Heart left ventricle (tissue), 13 donors: ENCODE measurements around the gene MEGF10.

ENCODE experiments used
- POLR2A ChIP-seq, 2 donors: fragments of 450-650 bp; IDR thresholded peaks; one replicate each; pipeline ENCODE4 v1.6.1; 2017; ENCODE audit warnings: antibody characterized with exemption in 2 of 2, mild to moderate bottlenecking in 2 of 2, moderate library complexity in 2 of 2
- TF ChIP-seq, protein P1 (sequence below), 12 donors: fragments of 200-600 bp; sonication (generic) in 4 of 12; IDR thresholded peaks; one replicate each; pipeline versions ENCODE4 v1.5.0 to v1.8.0; 2018 to 2022; ENCODE audit warnings: antibody characterized with exemption in 12 of 12, mild to moderate bottlenecking in 5 of 12
- donor health status: ischemic (EF 13 %, LVEDD 7.1; RV severe dilation, severe dysfunction).
- donor health status: DM: no; HTN: yes; CAD: no.
- donor health status: DM: no; HTN: no; CAD: no.
- donor health status: ischemic (EF 25% LVEDD 6.9; RV normal size, moderate dysfunction).
- donor health status: ischemic (EF 25% LVEDD 5.7; RV mildly dilated, moderate dysfunction).
- donor health status: ischemic (EF 35%, LVEDD 5.7; RV mildly dilated, moderate dysfunction).
- donor health status: nonischemic (EF 11% LVEDD 7.7; RV severe dilation, severe dysfunction).
- donor health status: DM: yes; HTN: yes; CAD: no.
- donor health status: PGD.
- donor health status: ischemic (EF 29% LVEDD 5.4; RV normal size, mild dysfunction).
- donor health status: nonischemic (EF 23%, LVEDD 6.1; RV moderate dilation, normal function).

DNA sequence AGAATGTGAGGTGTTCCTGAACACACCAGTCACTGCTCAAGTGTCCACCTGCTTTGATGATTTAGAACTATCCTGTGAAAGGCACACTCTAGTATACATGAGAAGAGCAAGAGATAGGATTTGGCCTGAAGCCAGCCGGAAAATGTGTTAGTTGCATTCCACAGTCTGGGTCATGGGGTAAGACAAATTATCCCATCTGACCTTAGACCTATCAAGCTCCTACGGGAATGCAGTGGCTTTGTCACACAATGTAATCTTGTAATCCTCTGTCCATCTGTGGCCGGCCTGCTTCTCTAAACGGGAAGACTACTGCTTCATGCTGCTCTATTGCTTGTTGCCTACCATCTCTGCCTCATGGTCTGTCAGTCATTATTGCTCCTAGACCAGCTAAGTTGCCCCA lies 134.4 kb downstream of the MEGF10 start:
- no peak for TF ChIP-seq POLR2A (IDR thresholded peaks at IDR 0.05)
- TF ChIP-seq, protein P1, sequence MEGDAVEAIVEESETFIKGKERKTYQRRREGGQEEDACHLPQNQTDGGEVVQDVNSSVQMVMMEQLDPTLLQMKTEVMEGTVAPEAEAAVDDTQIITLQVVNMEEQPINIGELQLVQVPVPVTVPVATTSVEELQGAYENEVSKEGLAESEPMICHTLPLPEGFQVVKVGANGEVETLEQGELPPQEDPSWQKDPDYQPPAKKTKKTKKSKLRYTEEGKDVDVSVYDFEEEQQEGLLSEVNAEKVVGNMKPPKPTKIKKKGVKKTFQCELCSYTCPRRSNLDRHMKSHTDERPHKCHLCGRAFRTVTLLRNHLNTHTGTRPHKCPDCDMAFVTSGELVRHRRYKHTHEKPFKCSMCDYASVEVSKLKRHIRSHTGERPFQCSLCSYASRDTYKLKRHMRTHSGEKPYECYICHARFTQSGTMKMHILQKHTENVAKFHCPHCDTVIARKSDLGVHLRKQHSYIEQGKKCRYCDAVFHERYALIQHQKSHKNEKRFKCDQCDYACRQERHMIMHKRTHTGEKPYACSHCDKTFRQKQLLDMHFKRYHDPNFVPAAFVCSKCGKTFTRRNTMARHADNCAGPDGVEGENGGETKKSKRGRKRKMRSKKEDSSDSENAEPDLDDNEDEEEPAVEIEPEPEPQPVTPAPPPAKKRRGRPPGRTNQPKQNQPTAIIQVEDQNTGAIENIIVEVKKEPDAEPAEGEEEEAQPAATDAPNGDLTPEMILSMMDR (IDR thresholded peaks at IDR 0.05), result no peak
